Small intestine (tissue), 7 donors: ENCODE results near the gene LACRT. TPM values are rescaled to one million over a fixed set of nuclear protein-coding genes. Genes with fewer than 3 reads are reported as not detected.
"Not testable (repeated sequence)": the region's sequence is repeated elsewhere in the genome, so short reads cannot be mapped to it uniquely, and the experiment has no call there.

Source experiments
- DNase-seq, 2 donors: peaks; one replicate each; pipeline versions ENCODE4 v3.0.0 to v3.0.0-alpha.2; 2013
- FAIRE-seq: peaks from 2 replicates; lab custom pipeline; 2012; peaks lifted over from hg19 to GRCh38; lab: Jason Lieb, UNC
- H3K27ac ChIP-seq, 3 donors: one replicate each; pipeline ENCODE4 v1.5.1; 2013; ENCODE audit warnings: low read length in 2 of 3, mild to moderate bottlenecking in 2 of 3, control low read depth in 1 of 3, inconsistent platforms in 1 of 3, low read depth in 1 of 3, moderate library complexity in 1 of 3
- H3K27me3 ChIP-seq, 3 donors: one replicate each; pipeline ENCODE4 v1.6.1; 2013; ENCODE audit warnings: low read length in 3 of 3, inconsistent platforms in 1 of 3; ENCODE audit not compliant: control insufficient read depth in 3 of 3, insufficient read depth in 3 of 3
- H3K36me3 ChIP-seq, 3 donors: one replicate each; pipeline ENCODE4 v1.6.1; 2013; ENCODE audit warnings: low read length in 3 of 3, inconsistent platforms in 1 of 3, low read depth in 1 of 3, mild to moderate bottlenecking in 1 of 3, moderate library complexity in 1 of 3; ENCODE audit not compliant: control insufficient read depth in 3 of 3, insufficient read depth in 2 of 3
- H3K4me1 ChIP-seq, 3 donors: one replicate each; pipeline ENCODE4 v1.6.1; 2013; ENCODE audit warnings: low read length in 2 of 3, inconsistent platforms in 1 of 3, low read depth in 1 of 3, mild to moderate bottlenecking in 1 of 3, moderate library complexity in 1 of 3; ENCODE audit not compliant: control insufficient read depth in 3 of 3, insufficient read depth in 2 of 3
- H3K4me3 ChIP-seq, 3 donors: one replicate each; pipeline ENCODE4 v1.5.1; 2013; ENCODE audit warnings: low read length in 3 of 3, control low read depth in 1 of 3, inconsistent platforms in 1 of 3, low read depth in 1 of 3, mild to moderate bottlenecking in 1 of 3, moderate library complexity in 1 of 3
- H3K9me3 ChIP-seq, 2 donors: one replicate each; pipeline ENCODE4 v1.6.1; 2013; ENCODE audit warnings: low read depth in 1 of 2, low read length in 1 of 2; ENCODE audit not compliant: control insufficient read depth in 2 of 2, insufficient read depth in 1 of 2
- WGBS, 3 donors: extraction: QIAGEN DNeasy Blood & Tissue Kit; methylation state at CpG; one replicate each; pipeline ENCODE4 v1.1.7; 2013; 5-methylcytosine and 5-hydroxymethylcytosine counted together
- polyA plus RNA-seq, 4 donors: library from polyadenylated mRNA; stranded (reverse) in 3 of 4; unstranded in 1 of 4; fragments of 200-250 nt in 3 of 4; fragments of 120-200 nt in 1 of 4; gene quantifications; one replicate each; pipeline versions ENCODE4 v1.2.1 to v1.2.3, GENCODE V29; 2013
- donor health status: healthy with polysubstance abuse.
- donor health status: control.
- donor health status: control.
- donor health status: Bipolar disorder and iron deficiency.
- donor health status: healthy.

The LACRT gene
- polyA plus RNA-seq, 4 donors: not detected

- no peaks in the 10 kb centered on the region for H3K4me1 ChIP-seq
- no peak for DNase-seq
- no peaks in the 10 kb centered on the region for H3K36me3 ChIP-seq
- H3K4me3 ChIP-seq: no peak overlapping the region
- 73 to 80% (median 79%) methylated on average over 5 of the region's 5 CpGs for WGBS, 3 donors
- peaks cover 0 to 10% (median 0%) of the 10 kb centered on the region in 3 donors for H3K27me3 ChIP-seq
- H3K27ac ChIP-seq: no peak overlapping the region
- no peak for FAIRE-seq
- no peaks in the 10 kb centered on the region for H3K9me3 ChIP-seq
These were observed 16.2 kb upstream of the LACRT start for GRCh38 chr12:54650889-54651288.

- no peak for DNase-seq
- Histone ChIP-seq H3K27me3 (peaks cover 0 to 10% (median 2%) of the 10 kb centered on the region in 3 donors), H3K27ac (no peak overlapping the region), H3K4me1 (no peaks in the 10 kb centered on the region), H3K4me3 (no peak overlapping the region), H3K9me3 (no peaks in the 10 kb centered on the region), H3K36me3 (no peaks in the 10 kb centered on the region)
- WGBS, 3 donors: 22 to 50% (median 45%) methylated on average over 4 of the region's 4 CpGs
- FAIRE-seq: no peak
These were observed 15.7 kb upstream of the LACRT start for GRCh38 chr12:54650409-54650808.

GRCh38 chr12:54649825-54650224 lies 15.1 kb upstream of the LACRT start:
- H3K36me3 ChIP-seq: no peaks in the 10 kb centered on the region
- no peaks in the 10 kb centered on the region for H3K4me1 ChIP-seq
- H3K9me3 ChIP-seq: no peaks in the 10 kb centered on the region
- H3K27ac ChIP-seq: no peak overlapping the region
- H3K4me3 ChIP-seq: no peak overlapping the region
- peaks cover 0 to 10% (median 3%) of the 10 kb centered on the region in 3 donors for H3K27me3 ChIP-seq
- 12 to 45% (median 13%) methylated on average over 1 of the region's 1 CpG for WGBS, 3 donors
- DNase-seq: no peak
- no peak for FAIRE-seq

- Histone ChIP-seq H3K27ac (no peak within 1 kb of the TSS), H3K36me3 (no peaks in the 10 kb centered on the region), H3K4me1 (no peaks in the 10 kb centered on the region), H3K27me3 (peaks cover 0 to 14% (median 3%) of the 10 kb centered on the region in 3 donors), H3K4me3 (no peak within 1 kb of the TSS), H3K9me3 (no peaks in the 10 kb centered on the region)
- no peak for DNase-seq
- FAIRE-seq: no peak
- WGBS, 3 donors: 54 to 65% (median 59%) methylated on average over 2 of the region's 2 CpGs
These were observed 13.6 kb upstream of the LACRT start, which contains the start of gene DCD for GRCh38 chr12:54648265-54648664. TSS of gene DCD (minus strand) at chr12:54648365. CDS start at chr12:54648303, 62 bp downstream.

GRCh38 chr12:54641554-54641953 lies 6.9 kb upstream of the LACRT start:
- H3K27me3 ChIP-seq: peaks cover 0 to 10% (median 3%) of the 10 kb centered on the region in 3 donors
- H3K4me3 ChIP-seq: no peak overlapping the region
- no peaks in the 10 kb centered on the region for H3K36me3 ChIP-seq
- H3K27ac ChIP-seq: no peak overlapping the region
- no peaks in the 10 kb centered on the region for H3K4me1 ChIP-seq
- FAIRE-seq: no peak
- WGBS, 3 donors: 75 to 84% (median 75%) methylated on average over 1 of the region's 1 CpG
- no peaks in the 10 kb centered on the region for H3K9me3 ChIP-seq
- DNase-seq: no peak

GRCh38 chr12:54641089-54641488 lies 6.4 kb upstream of the LACRT start:
- no peak for FAIRE-seq

GRCh38 chr12:54639112-54639511 lies 4.4 kb upstream of the LACRT start:
- not testable (repeated sequence) for H3K27ac ChIP-seq

More at GRCh38 chr12:54641089-54641488, 6.4 kb upstream of the LACRT start:
- Histone ChIP-seq H3K36me3 (no peaks in the 10 kb centered on the region), H3K4me1 (no peaks in the 10 kb centered on the region), H3K9me3 (no peaks in the 10 kb centered on the region), H3K4me3 (no peak overlapping the region), H3K27ac (no peak overlapping the region), H3K27me3 (peaks cover 0 to 10% (median 3%) of the 10 kb centered on the region in 3 donors)
- no peak for DNase-seq
- 77 to 85% (median 79%) methylated on average over 4 of the region's 4 CpGs for WGBS, 3 donors

GRCh38 chr12:54631988-54632728 lies 2.5 kb downstream of the LACRT start:
- Histone ChIP-seq H3K4me1 (no peaks in the 10 kb centered on the region), H3K36me3 (no peaks in the 10 kb centered on the region), H3K9me3 (peaks cover 0 to 13% of the 10 kb centered on the region in 2 donors), H3K27ac (no peak overlapping the region), H3K27me3 (peaks cover 0 to 10% (median 5%) of the 10 kb centered on the region in 3 donors), H3K4me3 (no peak overlapping the region)
- DNase-seq (no peak), FAIRE-seq (no peak)
- 41 to 61% (median 54%) methylated on average over 8 of the region's 8 CpGs for WGBS, 3 donors

More at GRCh38 chr12:54639112-54639511, 4.4 kb upstream of the LACRT start:
- 85 to 92% (median 87%) methylated on average over 2 of the region's 2 CpGs for WGBS, 3 donors
- H3K36me3 ChIP-seq, H3K27me3 ChIP-seq, FAIRE-seq, H3K9me3 ChIP-seq, H3K4me1 ChIP-seq, DNase-seq, H3K4me3 ChIP-seq: not testable (repeated sequence)
